OCI-LY1 (cell line): Measurements from ENCODE around the gene MAP7D2.

ENCODE experiments used
- H2AFZ ChIP-seq: fragments of 200-600 bp; sonication (generic), shearing (Covaris generic); 2 replicates; pipeline ENCODE4 v1.6.0; 2014; ENCODE audit warnings: antibody characterized with exemption, mild to moderate bottlenecking, low read length
- H3F3A ChIP-seq: fragments of 200-600 bp; sonication (generic), shearing (Covaris generic); 2 replicates; pipeline ENCODE4 v1.6.0; 2014; ENCODE audit warnings: mild to moderate bottlenecking, antibody characterized with exemption, low read length, moderate library complexity; ENCODE audit not compliant: insufficient read depth
- H3K27ac ChIP-seq: fragments of 200-600 bp; sonication (generic); 2 replicates; pipeline ENCODE4 v1.5.1; 2014; ENCODE audit warnings: low read length, mixed run types, mild to moderate bottlenecking, low read depth; ENCODE audit not compliant: poor library complexity, severe bottlenecking
- H3K27me3 ChIP-seq: fragments of 200-600 bp; sonication (generic); 2 replicates; pipeline ENCODE4 v1.6.0; 2014; ENCODE audit warnings: antibody characterized with exemption, mild to moderate bottlenecking, low read length, moderate library complexity; ENCODE audit not compliant: insufficient read depth
- H3K36me3 ChIP-seq: fragments of 200-600 bp; sonication (generic); 2 replicates; pipeline ENCODE4 v1.6.1; 2014; ENCODE audit warnings: mild to moderate bottlenecking, antibody characterized with exemption, low read length, moderate library complexity, mixed read lengths; ENCODE audit not compliant: insufficient read depth
- H3K4me1 ChIP-seq: fragments of 200-600 bp; sonication (generic); 2 replicates; pipeline ENCODE4 v1.5.1; 2014; ENCODE audit warnings: mild to moderate bottlenecking, low read length, moderate library complexity; ENCODE audit not compliant: insufficient read depth, severe bottlenecking
- H3K4me2 ChIP-seq: fragments of 200-600 bp; sonication (generic), shearing (Covaris generic); 2 replicates; pipeline ENCODE4 v1.6.1; 2014; ENCODE audit warnings: low read length
- H3K4me3 ChIP-seq: fragments of 200-600 bp; sonication (generic); 2 replicates; pipeline ENCODE4 v1.5.1; 2014; ENCODE audit warnings: low read length, low read depth, mild to moderate bottlenecking, mixed read lengths; ENCODE audit not compliant: poor library complexity, severe bottlenecking
- H3K79me2 ChIP-seq: fragments of 200-600 bp; shearing (Covaris generic); 2 replicates; pipeline ENCODE4 v1.6.1; 2016; ENCODE audit warnings: mixed run types, low read length, mixed read lengths; ENCODE audit not compliant: insufficient read depth
- H3K9ac ChIP-seq: fragments of 200-600 bp; sonication (generic), shearing (Covaris generic); 2 replicates; pipeline ENCODE4 v1.6.1; 2014; ENCODE audit warnings: mild to moderate bottlenecking, low read length, mixed read lengths
- H3K9me2 ChIP-seq: fragments of 200-600 bp; sonication (generic), shearing (Covaris generic); 2 replicates; pipeline ENCODE4 v1.6.1; 2014; ENCODE audit warnings: low read depth, mild to moderate bottlenecking, low read length, mixed read lengths
- H3K9me3 ChIP-seq: fragments of 200-600 bp; shearing (Covaris generic); 2 replicates; pipeline ENCODE4 v1.6.1; 2014; ENCODE audit warnings: low read length, mixed read lengths
- H4K20me1 ChIP-seq: fragments of 200-600 bp; sonication (generic), shearing (Covaris generic); 2 replicates; pipeline ENCODE4 v1.6.0; 2016; ENCODE audit warnings: mild to moderate bottlenecking, low read length; ENCODE audit not compliant: insufficient read depth
- EZH2 ChIP-seq: fragments of 200-600 bp; sonication (generic), shearing (Covaris generic); IDR thresholded peaks from 2 replicates; pipeline ENCODE4 v1.8.0; 2017; ENCODE audit warnings: borderline replicate concordance, mixed run types, mild to moderate bottlenecking, antibody characterized with exemption, low read length, moderate library complexity, mixed read lengths
- TF ChIP-seq, protein P1 (sequence below): fragments of 200-600 bp; sonication (generic), shearing (Covaris generic); IDR thresholded peaks from 2 replicates; pipeline ENCODE4 v1.5.1; 2017; ENCODE audit warnings: mild to moderate bottlenecking, antibody characterized with exemption, low read length, moderate library complexity, mixed read lengths

MAP7D2 gene

DNA sequence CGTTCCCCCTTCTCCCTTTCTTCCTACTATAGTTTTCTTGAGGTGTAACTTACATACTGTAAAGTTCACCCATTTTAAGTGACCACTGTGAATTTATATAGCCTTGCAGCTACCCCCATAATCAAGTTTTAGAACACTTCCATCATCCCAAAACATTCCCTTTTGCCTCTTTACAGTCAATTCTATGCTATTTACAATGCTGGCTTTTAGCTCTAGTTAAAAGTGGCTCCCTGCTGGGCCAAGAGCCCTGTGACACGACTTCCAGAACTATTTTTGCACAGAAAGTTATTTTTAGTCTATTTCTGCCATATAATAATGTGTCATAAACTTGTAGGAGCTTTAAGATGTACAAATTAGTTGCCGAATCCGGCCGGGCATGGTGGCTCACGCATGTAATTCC lies 26.9 kb downstream of the MAP7D2 start:
- no peaks in the 10 kb centered on the region for H3K36me3 ChIP-seq
- H3K9me2 ChIP-seq = no peaks in the 10 kb centered on the region
- no peak overlapping the region for H3K9ac ChIP-seq
- no peaks in the 10 kb centered on the region for H3K4me1 ChIP-seq
- H3K79me2 ChIP-seq = no peaks in the 10 kb centered on the region
- no peaks in the 10 kb centered on the region for H3K27me3 ChIP-seq
- no peak overlapping the region for H2AFZ ChIP-seq
- TF ChIP-seq EZH2 = no peak
- TF ChIP-seq, protein P1, sequence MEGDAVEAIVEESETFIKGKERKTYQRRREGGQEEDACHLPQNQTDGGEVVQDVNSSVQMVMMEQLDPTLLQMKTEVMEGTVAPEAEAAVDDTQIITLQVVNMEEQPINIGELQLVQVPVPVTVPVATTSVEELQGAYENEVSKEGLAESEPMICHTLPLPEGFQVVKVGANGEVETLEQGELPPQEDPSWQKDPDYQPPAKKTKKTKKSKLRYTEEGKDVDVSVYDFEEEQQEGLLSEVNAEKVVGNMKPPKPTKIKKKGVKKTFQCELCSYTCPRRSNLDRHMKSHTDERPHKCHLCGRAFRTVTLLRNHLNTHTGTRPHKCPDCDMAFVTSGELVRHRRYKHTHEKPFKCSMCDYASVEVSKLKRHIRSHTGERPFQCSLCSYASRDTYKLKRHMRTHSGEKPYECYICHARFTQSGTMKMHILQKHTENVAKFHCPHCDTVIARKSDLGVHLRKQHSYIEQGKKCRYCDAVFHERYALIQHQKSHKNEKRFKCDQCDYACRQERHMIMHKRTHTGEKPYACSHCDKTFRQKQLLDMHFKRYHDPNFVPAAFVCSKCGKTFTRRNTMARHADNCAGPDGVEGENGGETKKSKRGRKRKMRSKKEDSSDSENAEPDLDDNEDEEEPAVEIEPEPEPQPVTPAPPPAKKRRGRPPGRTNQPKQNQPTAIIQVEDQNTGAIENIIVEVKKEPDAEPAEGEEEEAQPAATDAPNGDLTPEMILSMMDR = no peak
- no peaks in the 10 kb centered on the region for H4K20me1 ChIP-seq
- H3K9me3 ChIP-seq = no peaks in the 10 kb centered on the region
- no peak overlapping the region for H3K4me2 ChIP-seq
- H3K4me3 ChIP-seq = no peak overlapping the region
- H3K27ac ChIP-seq = no peak overlapping the region
- H3F3A ChIP-seq = no peaks in the 10 kb centered on the region

GRCh38 chrX:20080277-20080676 lies 36.4 kb downstream of the MAP7D2 start:
- H3K36me3 ChIP-seq = no peaks in the 10 kb centered on the region
- no peaks in the 10 kb centered on the region for H3K79me2 ChIP-seq
- TF ChIP-seq EZH2 = no peak
- TF ChIP-seq, protein P1 = no peak
- H3F3A ChIP-seq = no peaks in the 10 kb centered on the region
- H2AFZ ChIP-seq = no peak overlapping the region
- H3K4me1 ChIP-seq = no peaks in the 10 kb centered on the region
- H3K4me2 ChIP-seq = no peak overlapping the region
- H3K27ac ChIP-seq = no peak overlapping the region
- H3K27me3 ChIP-seq = no peaks in the 10 kb centered on the region
- H3K4me3 ChIP-seq = no peak overlapping the region
- H3K9ac ChIP-seq = no peak overlapping the region
- H3K9me3 ChIP-seq = no peaks in the 10 kb centered on the region
- no peaks in the 10 kb centered on the region for H4K20me1 ChIP-seq
- H3K9me2 ChIP-seq = no peaks in the 10 kb centered on the region

DNA sequence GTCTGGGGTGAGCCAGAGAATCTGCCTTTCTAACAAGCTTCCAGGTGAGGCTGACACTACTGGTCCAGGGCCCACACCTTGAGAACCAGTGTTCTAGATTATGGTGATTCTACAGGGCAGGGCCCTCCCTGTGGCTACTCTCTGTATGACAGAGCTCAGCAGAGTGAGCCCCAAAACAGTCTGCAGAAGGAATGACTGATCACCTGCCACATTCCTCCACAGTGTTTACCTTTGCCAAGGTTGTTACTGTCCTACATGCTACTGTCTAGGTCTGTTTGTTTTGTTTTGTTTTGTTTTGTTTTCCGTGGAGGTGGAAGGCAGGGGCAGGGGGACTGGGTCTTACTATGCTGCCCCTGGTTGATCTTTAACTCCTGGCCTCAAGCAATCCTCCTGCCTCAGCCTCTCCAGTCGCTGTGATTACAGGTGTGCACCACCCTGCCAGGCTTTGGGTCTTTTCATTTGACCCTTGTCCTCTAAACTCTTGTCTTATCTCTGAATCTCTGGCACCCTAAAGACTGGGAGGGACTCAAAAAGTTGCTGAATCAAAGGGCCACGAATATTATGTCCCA lies 45.1 kb downstream of the MAP7D2 start:
- Histone ChIP-seq H3K4me1 (peaks cover 9% of the 10 kb centered on the region), H3K27me3 (no peaks in the 10 kb centered on the region), H3K36me3 (no peaks in the 10 kb centered on the region), H3K79me2 (no peaks in the 10 kb centered on the region), H3K9me2 (no peaks in the 10 kb centered on the region), H2AFZ (no peak overlapping the region), H3K4me3 (no peak overlapping the region), H3K4me2 (no peak overlapping the region), H3K9ac (no peak overlapping the region), H3K9me3 (no peaks in the 10 kb centered on the region), H4K20me1 (no peaks in the 10 kb centered on the region), H3K27ac (no peak overlapping the region), H3F3A (no peaks in the 10 kb centered on the region)
- TF ChIP-seq, protein P1 = no peak
- TF ChIP-seq EZH2 = no peak
